Measurements from ENCODE around the gene CFAP47.

The CFAP47 gene

DNA sequence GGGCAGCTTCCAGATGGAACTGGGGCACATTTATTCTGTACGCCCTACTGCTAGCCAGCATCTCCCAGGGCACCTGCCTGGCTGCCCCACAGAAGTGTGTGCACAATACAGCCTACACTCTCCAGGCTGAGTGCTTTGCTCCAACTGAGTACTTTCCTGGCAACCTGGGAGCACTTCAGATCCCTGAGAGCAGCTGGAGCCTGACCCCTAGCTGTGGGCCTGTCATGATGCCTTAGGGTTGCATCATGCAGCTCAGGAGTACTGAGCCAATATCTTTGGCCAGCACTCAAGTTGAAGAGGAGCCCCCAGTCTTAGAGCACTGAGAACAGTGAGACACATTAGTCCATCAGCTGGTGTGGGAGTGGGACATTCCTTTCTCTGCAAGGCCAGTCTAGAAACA, 321.9 kb downstream of the CFAP47 start:
- no peak for DNase-seq (ENCODE audit: low read depth in 2 of 2)

GRCh38 chrX:36266155-36266554, 346.6 kb downstream of the CFAP47 start:
- no peak for DNase-seq (ENCODE audit: low read depth in 2 of 2)

GRCh38 chrX:36310136-36310535, 390.6 kb downstream of the CFAP47 start:
- no peak for DNase-seq (ENCODE audit: low read depth in 2 of 2)

DNA sequence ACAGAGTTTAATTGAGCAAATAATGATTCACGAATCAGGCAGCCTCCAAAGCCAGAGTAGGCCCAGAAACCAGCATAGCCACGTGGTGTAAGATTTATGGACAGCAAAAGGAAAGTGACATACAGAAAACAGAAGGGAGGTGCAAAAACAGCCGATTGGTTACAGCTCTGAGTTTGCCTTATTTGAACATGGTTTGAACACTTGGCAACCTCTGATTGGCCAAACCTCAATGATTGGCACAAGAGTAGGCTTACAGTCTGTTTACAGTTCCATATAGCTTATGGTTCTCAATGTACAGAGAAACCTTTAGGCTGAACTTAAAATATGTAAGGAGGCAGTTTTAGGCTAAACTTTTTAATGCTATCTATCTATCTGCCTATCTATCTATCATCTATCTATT, 394.8 kb downstream of the CFAP47 start:
- no peak for DNase-seq (ENCODE audit: low read depth in 2 of 2)

DNA sequence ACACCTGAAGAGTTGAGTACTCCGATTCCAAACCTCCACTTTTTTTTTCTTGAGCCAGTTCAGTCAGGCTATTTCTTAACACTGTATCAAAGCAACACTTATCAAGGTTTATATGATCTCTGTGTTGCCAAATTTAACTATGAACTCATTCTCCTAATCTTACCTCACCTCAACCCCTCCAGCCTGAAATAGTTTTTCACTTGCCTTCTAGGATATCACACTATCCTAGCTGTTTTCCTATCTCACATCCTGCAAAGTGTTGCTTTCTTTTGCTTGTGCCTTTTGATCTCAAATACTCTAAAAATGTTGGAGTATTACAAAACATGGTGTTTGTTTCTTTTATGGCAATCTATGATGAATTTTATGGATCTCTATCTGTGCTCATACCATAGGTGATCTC, 415.0 kb downstream of the CFAP47 start:
- no peak for DNase-seq (ENCODE audit: low read depth in 2 of 2)

DNA sequence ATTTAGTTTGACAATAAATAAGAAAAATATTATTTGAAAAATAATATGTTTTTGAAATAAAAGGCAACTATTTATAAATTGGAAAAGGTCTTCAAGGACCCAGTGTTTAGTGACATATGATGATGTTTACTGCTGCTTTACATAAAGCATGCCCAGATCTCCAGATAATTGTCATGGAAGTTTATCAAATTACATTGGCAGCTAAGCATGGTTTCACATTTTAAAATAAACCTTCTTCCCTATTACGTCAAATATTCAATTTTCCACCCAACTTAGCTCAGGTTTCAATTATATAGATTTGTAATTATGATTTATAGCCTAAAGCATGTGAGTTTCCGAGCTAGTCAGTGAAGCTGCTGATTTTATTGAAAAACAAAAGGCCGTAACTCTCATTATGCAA, 417.2 kb downstream of the CFAP47 start:
- DNase-seq (ENCODE audit: low read depth in 2 of 2) = no peak

DNA sequence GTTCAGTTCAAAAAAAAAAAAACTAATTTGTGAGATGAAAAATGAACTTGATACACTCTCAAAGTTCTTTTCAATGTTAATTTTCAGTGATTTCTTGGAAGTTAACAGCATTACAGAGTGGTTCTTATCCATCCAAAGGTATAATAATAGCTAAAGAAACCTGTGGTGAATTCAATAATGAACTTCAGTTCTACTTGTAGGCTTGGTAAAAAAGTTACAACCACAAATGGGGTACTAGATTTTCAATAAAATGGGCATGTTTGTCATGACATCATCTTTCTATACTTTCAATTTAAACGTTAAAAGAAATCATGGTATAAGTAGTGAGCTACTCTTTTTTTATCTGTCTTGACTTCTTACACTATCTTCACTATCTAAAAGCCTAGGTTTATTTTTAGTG, 424.8 kb downstream of the CFAP47 start:
- no peak for DNase-seq (ENCODE audit: low read depth in 2 of 2)

DNA sequence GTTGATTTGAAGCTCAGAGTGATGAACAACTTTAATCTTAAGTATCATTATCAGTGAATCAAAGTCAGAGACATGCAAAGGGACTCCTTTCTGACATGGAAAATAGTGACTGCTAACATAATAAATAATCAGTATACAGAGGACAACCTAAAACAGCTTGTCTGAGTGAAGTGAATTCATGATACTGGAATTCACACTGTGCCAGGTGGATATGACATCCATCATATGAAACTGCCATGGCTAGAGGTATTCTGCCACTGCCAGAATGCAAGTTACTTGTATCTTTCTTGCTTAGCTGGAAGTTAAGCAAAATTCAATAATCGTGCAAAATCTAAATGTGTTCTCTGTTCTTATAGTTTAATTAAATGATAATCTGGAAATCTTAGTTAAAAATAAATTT, 429.0 kb downstream of the CFAP47 start:
- DNase-seq (ENCODE audit: low read depth in 2 of 2) = no peak

- no peak for DNase-seq (ENCODE audit: low read depth in 2 of 2)
Observed at GRCh38 chrX:36357855-36358254, 438.3 kb downstream of the CFAP47 start.

DNA sequence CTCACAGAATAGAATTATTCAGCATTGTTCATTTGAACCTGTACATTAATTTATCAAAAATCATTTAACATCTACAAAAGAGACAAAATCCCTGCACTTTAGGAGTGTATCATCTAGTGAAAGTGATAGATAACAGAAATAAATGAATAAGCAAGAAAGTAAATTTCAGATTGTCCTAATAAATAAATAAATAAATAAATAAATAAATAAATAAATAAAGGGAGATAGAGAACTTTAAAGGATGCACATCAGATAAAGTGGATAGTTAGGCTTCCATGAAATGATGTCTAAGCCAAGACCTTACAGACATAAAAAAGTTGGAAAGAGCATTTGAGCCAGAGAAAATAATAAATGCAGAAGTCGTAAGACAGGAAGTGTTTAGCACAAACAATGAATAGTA, 444.7 kb downstream of the CFAP47 start:
- DNase-seq (ENCODE audit: low read depth in 2 of 2) = no peak

DNA sequence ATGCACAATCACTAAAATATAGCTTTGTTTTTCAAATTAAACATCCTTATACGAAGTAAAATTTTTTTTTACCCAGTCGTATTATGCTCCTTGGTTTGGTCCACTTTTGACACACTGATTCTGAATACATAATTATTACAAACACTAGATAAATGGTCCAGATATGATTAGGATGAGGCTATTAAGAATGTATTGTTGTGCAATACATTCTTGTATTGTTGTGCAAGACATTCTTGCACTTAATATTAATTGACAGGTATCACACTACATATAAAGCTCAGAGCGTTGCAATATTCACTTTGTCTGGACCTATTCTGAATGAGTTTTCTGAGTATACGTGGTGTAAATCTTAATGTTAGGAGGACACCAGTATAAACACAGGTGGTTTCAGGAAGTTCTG, 464.0 kb downstream of the CFAP47 start:
- no peak for DNase-seq (ENCODE audit: low read depth in 2 of 2)

- DNase-seq (ENCODE audit: low read depth in 2 of 2) = no peak
Observed at GRCh38 chrX:36388901-36389300, 469.4 kb downstream of the CFAP47 start.

- DNase-seq (ENCODE audit: low read depth in 2 of 2) = no peak
Observed at GRCh38 chrX:36401774-36402173, 482.2 kb downstream of the CFAP47 start.

GRCh38 chrX:36407836-36408235, 488.3 kb downstream of the CFAP47 start:
- DNase-seq (ENCODE audit: low read depth in 2 of 2) = no peak

GRCh38 chrX:36414056-36414455, 494.5 kb downstream of the CFAP47 start:
- DNase-seq (ENCODE audit: low read depth in 2 of 2) = no peak

DNA sequence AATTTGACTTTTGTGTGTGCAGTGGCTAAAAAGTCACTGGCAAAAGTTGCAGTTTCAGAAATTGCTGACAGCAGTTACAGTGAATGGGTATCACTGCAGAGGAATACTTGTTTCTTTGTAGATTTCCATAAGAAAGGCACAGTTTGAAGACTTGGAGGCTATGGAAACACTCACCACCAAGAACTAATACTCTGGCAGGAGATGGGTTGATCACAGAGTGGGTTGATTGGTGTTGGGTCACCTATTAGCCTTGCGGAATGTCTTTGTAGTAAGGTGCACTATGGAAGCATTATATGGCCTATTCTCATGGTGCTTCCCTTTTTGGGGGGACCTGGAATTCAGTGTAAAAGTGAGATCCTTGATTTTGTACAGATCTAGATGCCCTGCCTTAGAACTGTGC, 502.8 kb downstream of the CFAP47 start:
- DNase-seq (ENCODE audit: low read depth in 2 of 2) = no peak

- DNase-seq (ENCODE audit: low read depth in 2 of 2) = no peak
Observed at GRCh38 chrX:36431819-36432218, 512.3 kb downstream of the CFAP47 start.

- DNase-seq (ENCODE audit: low read depth in 2 of 2) = no peak
Observed at GRCh38 chrX:36434522-36434921, 515.0 kb downstream of the CFAP47 start.

Data from activated CD8-positive, alpha-beta memory T cell treated with anti-CD3 and anti-CD28 coated beads for 4 hours (primary cell).